AG09319 (cell line): Measurements from ENCODE around the gene CAMK2B.

Experiments
- DNase-seq: peaks from one replicate; pipeline ENCODE4 v3.0.0-alpha.2; 2010; ENCODE audit warnings: low read depth; ENCODE audit errors: extremely low read depth
- TF ChIP-seq, protein P1 (sequence below): IDR thresholded peaks from 2 replicates; pipeline ENCODE4 v1.5.1; 2011; ENCODE audit warnings: low read depth, mild to moderate bottlenecking, inconsistent platforms, low read length, moderate library complexity

Gene CAMK2B

DNA sequence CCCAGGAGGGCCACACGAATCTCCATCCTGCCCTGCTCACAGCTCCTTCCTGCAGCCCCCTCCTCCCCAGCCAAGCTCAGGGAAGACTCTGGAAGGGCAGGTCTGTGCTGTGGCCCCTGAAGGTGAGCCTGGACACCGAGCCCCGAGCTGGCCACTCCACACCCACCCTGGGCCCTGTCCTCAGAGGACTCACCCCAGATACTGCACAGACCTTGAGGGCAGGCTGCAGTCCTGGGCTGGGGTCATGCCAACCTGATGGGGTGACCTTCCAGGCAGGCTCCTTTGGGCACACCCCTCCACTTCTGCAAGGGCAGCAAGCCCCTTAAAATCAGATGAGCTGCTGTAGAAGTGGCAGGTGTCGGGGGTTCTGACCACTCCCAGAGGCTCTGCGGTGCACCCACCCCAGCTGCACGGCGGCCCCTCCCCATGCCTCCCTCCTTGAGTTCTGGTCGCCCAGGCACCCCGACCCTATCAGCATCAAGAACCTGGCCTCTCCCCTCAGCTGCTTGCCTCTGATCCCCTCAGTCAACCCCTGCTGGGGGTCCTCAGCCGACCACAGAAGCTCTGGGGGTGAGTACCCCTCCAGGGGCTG is 100.3 kb downstream of the CAMK2B start:
- no peak for DNase-seq
- TF ChIP-seq, protein P1, sequence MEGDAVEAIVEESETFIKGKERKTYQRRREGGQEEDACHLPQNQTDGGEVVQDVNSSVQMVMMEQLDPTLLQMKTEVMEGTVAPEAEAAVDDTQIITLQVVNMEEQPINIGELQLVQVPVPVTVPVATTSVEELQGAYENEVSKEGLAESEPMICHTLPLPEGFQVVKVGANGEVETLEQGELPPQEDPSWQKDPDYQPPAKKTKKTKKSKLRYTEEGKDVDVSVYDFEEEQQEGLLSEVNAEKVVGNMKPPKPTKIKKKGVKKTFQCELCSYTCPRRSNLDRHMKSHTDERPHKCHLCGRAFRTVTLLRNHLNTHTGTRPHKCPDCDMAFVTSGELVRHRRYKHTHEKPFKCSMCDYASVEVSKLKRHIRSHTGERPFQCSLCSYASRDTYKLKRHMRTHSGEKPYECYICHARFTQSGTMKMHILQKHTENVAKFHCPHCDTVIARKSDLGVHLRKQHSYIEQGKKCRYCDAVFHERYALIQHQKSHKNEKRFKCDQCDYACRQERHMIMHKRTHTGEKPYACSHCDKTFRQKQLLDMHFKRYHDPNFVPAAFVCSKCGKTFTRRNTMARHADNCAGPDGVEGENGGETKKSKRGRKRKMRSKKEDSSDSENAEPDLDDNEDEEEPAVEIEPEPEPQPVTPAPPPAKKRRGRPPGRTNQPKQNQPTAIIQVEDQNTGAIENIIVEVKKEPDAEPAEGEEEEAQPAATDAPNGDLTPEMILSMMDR = no peak

DNA sequence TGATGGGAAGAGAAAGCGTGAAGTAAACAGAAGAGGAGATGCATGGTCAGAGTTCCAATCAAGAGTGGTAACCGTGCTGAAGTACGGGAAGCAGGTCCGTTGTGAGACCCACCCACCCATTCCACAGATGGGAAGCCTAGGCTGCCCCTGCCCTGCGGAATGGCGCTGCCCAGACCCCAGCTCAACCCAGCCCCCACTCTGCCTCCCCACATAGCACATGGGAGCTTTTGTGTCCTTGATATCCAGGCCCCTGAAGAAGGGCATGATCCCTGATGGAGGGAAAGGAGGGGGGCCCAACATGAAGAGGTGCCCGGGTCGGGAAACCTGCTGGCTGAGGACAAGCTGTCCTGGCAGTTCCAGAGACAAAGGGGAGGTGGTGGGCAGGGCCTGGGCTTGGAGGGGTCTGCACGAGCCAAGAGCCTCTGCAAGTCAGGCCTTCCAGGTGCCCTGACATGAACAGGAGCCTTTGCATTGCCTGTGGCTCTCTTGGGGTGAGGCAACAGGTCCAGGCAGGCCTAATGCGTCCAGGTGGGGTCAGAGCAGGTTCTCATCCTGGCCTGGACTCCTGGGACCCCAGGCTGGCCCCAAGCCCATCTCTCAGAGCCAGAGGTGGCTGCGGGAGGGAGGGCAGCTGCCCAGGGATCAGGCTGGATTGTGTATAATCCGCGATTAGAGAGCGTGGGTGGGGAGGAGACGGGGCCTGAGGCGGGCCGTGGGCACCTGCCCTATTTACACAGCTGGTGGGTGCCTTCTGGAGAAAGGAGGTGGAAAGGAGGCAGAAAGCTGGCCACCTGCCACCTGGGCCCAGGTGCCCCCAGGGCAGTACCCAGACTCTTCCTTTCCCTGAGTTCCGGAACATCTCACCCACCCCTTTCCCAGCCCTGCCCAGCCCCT is 101.1 kb downstream of the CAMK2B start:
- TF ChIP-seq, protein P1 = no peak
- DNase-seq = no peak

DNA sequence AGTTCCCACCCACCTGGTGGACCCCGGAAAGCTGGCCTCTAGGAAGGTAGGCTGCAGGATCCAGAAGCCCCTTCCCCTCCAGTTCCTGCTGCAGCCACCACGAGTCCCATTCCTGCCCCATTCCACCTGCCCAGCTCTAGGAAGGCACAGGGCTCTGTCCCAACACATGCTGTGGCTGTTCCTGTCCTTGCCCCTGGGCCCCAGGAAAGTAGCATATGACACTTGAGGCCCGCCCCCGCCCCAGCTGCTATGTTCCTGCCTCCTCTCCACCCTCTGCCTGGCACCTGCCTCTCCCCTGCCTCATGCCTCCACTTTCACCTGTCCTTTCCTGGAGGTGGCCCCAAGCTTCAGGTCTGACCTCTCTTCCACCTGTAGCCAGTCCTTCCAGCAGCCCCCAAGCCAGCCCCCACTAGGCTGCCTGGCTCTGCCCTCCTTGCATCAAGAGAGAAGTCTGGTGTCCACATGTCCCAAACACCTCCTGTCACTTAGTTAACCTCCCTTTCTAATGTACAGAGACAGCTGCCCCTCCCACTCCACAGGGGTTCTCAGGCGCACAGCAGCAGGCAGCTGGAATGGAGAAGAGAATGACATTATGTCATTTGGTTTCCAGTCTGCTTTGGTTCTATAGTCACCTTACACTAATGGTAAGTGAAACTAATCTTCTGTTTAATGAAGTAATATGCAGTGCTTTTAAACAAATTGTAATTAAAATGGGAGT is 101.9 kb downstream of the CAMK2B start:
- DNase-seq = no peak
- TF ChIP-seq, protein P1 = no peak

DNA sequence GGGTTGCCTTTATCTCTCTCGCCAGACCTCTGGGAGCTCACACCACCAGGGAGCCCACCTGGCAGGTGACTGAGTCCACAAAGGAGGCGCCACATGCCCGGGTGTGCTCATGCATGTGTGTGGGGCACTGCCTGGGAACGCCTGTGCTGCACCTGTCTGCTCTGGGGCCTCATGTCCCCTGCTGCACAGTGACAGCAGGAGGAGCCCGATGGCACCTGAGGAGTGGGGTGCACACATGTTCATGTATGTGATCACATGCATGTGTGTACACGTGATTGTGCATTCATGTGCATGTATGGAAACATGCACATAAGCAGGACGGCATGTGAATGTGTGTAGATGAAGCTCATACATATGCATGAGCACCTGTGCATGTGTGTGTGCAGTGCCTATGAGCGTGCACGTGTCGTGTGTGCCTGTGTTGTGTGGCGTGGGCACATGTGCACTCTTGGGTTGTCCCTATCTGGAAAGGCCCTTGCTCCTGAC is 102.6 kb downstream of the CAMK2B start:
- no peak for DNase-seq
- TF ChIP-seq, protein P1 = no peak

DNA sequence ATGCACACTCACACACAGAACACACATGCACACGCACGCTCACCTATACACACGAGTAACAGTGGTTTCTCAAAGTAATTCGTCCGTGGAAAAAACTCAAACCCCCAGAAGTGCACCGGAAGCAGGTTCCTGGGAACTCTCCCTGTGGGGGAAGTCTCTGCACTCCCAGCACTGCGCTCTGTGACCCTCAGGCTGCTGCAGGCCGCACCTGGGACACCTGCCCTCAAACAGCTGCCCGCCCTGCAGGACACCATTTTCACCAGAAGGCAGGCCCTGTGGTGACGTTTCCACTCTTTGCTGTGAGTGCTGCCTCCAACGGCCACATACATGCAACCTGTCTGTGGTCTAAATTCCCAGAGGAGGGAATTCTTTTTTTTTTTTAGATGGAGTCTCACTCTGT is 103.3 kb downstream of the CAMK2B start:
- DNase-seq = no peak

DNA sequence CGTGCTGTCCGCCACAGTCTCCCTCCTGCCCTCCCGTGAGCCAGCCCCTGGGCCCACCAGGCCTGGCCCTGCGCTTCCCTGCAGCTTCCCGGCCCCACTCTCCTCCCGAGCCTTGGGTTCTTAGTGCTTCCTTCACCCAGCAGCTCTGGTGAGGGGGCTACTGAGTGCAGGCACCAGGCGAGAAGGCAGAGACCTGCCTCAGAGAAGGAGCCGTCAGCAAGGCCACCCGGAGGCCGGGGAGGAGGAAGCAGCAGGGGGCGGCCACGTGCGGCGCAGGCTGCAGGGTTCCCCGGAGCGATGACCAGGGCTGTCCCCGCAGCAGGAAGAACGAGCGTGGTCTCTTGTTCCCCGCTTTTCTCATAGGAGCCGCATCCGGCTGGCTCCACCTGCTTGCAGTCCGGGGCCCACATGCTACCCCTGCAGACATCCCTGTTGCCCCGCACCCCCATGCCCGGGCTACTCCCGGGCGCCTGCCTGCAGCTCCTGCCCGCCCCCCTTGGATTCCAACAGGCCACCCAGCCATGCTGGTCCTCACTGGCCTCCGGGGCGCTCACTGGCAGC is 104.1 kb downstream of the CAMK2B start:
- no peak for DNase-seq

More for the DNA sequence above, 103.3 kb downstream of the CAMK2B start:
- TF ChIP-seq, protein P1 = no peak

More for the DNA sequence above, 104.1 kb downstream of the CAMK2B start:
- TF ChIP-seq, protein P1 = peak; percentile 11
